H1 (cell line): Measurements from ENCODE around the gene MARK4.

Source experiments
- CHD2 ChIP-seq: IDR thresholded peaks from 2 replicates; pipeline ENCODE4 v1.6.1; 2012; ENCODE audit warnings: low read length, improper control_type of control experiment
- CHD7 ChIP-seq: fragments of 300-600 bp; sonication (generic); IDR thresholded peaks from 2 replicates; pipeline ENCODE4 v1.7.1; 2012; ENCODE audit warnings: low read length, moderate library complexity, mild to moderate bottlenecking, inconsistent platforms; ENCODE audit not compliant: insufficient replicate concordance
- CTCF ChIP-seq, 3 experiments: IDR thresholded peaks; 1 replicate in 2 of 3; 2 replicates in 1 of 3; pipeline versions ENCODE4 v1.5.1 to v1.6.1; 2011; ENCODE audit warnings: low read length in 3 of 3, mild to moderate bottlenecking in 3 of 3, inconsistent platforms in 2 of 3, low read depth in 1 of 3, moderate library complexity in 1 of 3; ENCODE audit not compliant: insufficient read depth in 1 of 3; ENCODE audit errors: control extremely low read depth in 1 of 3
- EGR1 ChIP-seq: IDR thresholded peaks from 2 replicates; pipeline ENCODE4 v1.6.1; 2011; ENCODE audit warnings: low read depth, low read length, borderline replicate concordance
- EP300 ChIP-seq, 2 experiments: IDR thresholded peaks; 1 replicate in 1 of 2; 2 replicates in 1 of 2; pipeline ENCODE4 v1.6.1; 2011 to 2012; ENCODE audit warnings: low read depth in 2 of 2, low read length in 2 of 2, mild to moderate bottlenecking in 2 of 2, borderline replicate concordance in 1 of 2, inconsistent platforms in 1 of 2, moderate library complexity in 1 of 2
- HDAC6 ChIP-seq: IDR thresholded peaks from one replicate; pipeline ENCODE4 v1.7.1; 2012; ENCODE audit warnings: low read depth, mild to moderate bottlenecking, inconsistent platforms, low read length, moderate library complexity
- PHF8 ChIP-seq: fragments of 200-600 bp; sonication (generic); conservative IDR thresholded peaks from 2 replicates; pipeline ENCODE4 v1.7.1; 2012; ENCODE audit warnings: low read depth, mild to moderate bottlenecking, inconsistent platforms, low read length, moderate library complexity
- POLR2A ChIP-seq, 2 experiments: IDR thresholded peaks; 1 replicate in 1 of 2; 2 replicates in 1 of 2; pipeline ENCODE4 v1.6.1; 2011; ENCODE audit warnings: low read depth in 2 of 2, low read length in 2 of 2, mild to moderate bottlenecking in 2 of 2; ENCODE audit errors: control extremely low read depth in 1 of 2
- POLR2AphosphoS5 ChIP-seq: IDR thresholded peaks from 2 replicates; pipeline ENCODE4 v1.6.1; 2011; ENCODE audit warnings: low read depth, low read length
- RNF2 ChIP-seq: fragments of 200-900, 300-1000 bp; sonication (generic); IDR thresholded peaks from 2 replicates; pipeline ENCODE4 v1.7.1; 2016; ENCODE audit warnings: borderline replicate concordance, low read depth, mild to moderate bottlenecking, antibody characterized with exemption, low read length; ENCODE audit not compliant: poor library complexity, severe bottlenecking; ENCODE audit errors: missing control alignments
- SIN3A ChIP-seq, 2 experiments: IDR thresholded peaks in 1 of 2; conservative IDR thresholded peaks in 1 of 2; 2 replicates each; pipeline ENCODE4 v1.6.1; 2011 to 2012; ENCODE audit warnings: low read length in 2 of 2, improper control_type of control experiment in 1 of 2, low read depth in 1 of 2, mild to moderate bottlenecking in 1 of 2
- TAF1 ChIP-seq: IDR thresholded peaks from 2 replicates; pipeline ENCODE4 v1.6.1; 2011; ENCODE audit warnings: mild to moderate bottlenecking, low read depth, low read length
- ZNF274 ChIP-seq: IDR thresholded peaks from 2 replicates; pipeline ENCODE4 v1.7.0; 2012; ENCODE audit warnings: low read length, borderline replicate concordance; ENCODE audit errors: extremely low read depth

GRCh38 chr19:45249261-45250033 lies 1.6 kb upstream of the MARK4 start:
- TF ChIP-seq POLR2A (IDR thresholded peaks at IDR 0.05; ENCODE audit: control extremely low read depth in 1 of 2, low read depth in 2 of 2, low read length in 2 of 2): no peak
- TF ChIP-seq PHF8: no peak
- no peak for TF ChIP-seq CHD2
- TF ChIP-seq CTCF (IDR thresholded peaks at IDR 0.05; ENCODE audit: control extremely low read depth in 1 of 3, insufficient read depth in 1 of 3, low read depth in 1 of 3, low read length in 3 of 3): no peak
- no peak for TF ChIP-seq TAF1
- no peak for TF ChIP-seq RNF2
- TF ChIP-seq EP300 (IDR thresholded peaks at IDR 0.05; ENCODE audit: borderline replicate concordance in 1 of 2, low read depth in 2 of 2, low read length in 2 of 2): no peak
- no peak for TF ChIP-seq ZNF274
- TF ChIP-seq CHD7: no peak
- TF ChIP-seq HDAC6: no peak
- TF ChIP-seq SIN3A (conservative IDR thresholded peaks at IDR 0.05 in 1 of 2, IDR thresholded peaks at IDR 0.05 in 1 of 2; ENCODE audit: low read depth in 1 of 2, low read length in 2 of 2): no peak
- TF ChIP-seq POLR2AphosphoS5: no peak
- no peak for TF ChIP-seq EGR1
